HepG2 (cell line): Measurements from ENCODE around the gene CHST12. TPM values are rescaled to one million over a fixed set of nuclear protein-coding genes. Genes with fewer than 3 reads are reported as not detected.
A peak's percentile ranks its signal among the peaks of the same experiment; 100 is the strongest.

Source experiments
- ATF7 ChIP-seq, 2 experiments: fragments of 450-650 bp in 1 of 2; sonication (generic) in 1 of 2; formaldehyde crosslinking in 1 of 2; IDR thresholded peaks; 2 replicates each; pipeline versions ENCODE4 v1.4.0 to v1.6.1; 2016 to 2020; ENCODE audit warnings: antibody characterized with exemption in 1 of 2, mild to moderate bottlenecking in 1 of 2, missing genetic modification reagents in 1 of 2
- EHMT2 ChIP-seq: fragments of 200-600 bp; sonication (generic); IDR thresholded peaks from 2 replicates; pipeline ENCODE4 v1.7.0; 2017; ENCODE audit warnings: antibody characterized with exemption, low read depth, low read length, borderline replicate concordance
- HNF4A ChIP-seq: sonication (generic); formaldehyde crosslinking; IDR thresholded peaks from 2 replicates; pipeline ENCODE4 v1.4.0; 2020; ENCODE audit warnings: missing genetic modification reagents
- NR2F6 ChIP-seq, 2 experiments: IDR thresholded peaks; 2 replicates each; pipeline ENCODE4 v1.6.1; 2016; ENCODE audit warnings: antibody characterized with exemption in 1 of 2, mild to moderate bottlenecking in 1 of 2
- PHF5A ChIP-seq: IDR thresholded peaks from one replicate; pipeline ENCODE4 v1.6.1; 2018; ENCODE audit warnings: low read depth, missing genetic modification reagents; ENCODE audit not compliant: unreplicated experiment
- RCOR2 ChIP-seq: IDR thresholded peaks from 2 replicates; pipeline ENCODE4 v1.6.1; 2016; ENCODE audit warnings: missing biosample characterization, missing genetic modification reagents
- REL ChIP-seq: sonication (generic); formaldehyde crosslinking; conservative IDR thresholded peaks from 2 replicates; pipeline ENCODE4 v1.8.0; 2022; ENCODE audit warnings: mild to moderate bottlenecking, missing genetic modification reagents, moderate library complexity
- SIX4 ChIP-seq: sonication (generic); formaldehyde crosslinking; IDR thresholded peaks from 2 replicates; pipeline ENCODE4 v1.4.0; 2020; ENCODE audit warnings: missing genetic modification reagents
- YEATS4 ChIP-seq: sonication (generic); formaldehyde crosslinking; IDR thresholded peaks from 2 replicates; pipeline ENCODE4 v1.4.0; 2020; ENCODE audit warnings: missing genetic modification reagents, borderline replicate concordance
- ZBTB21 ChIP-seq: sonication (generic); formaldehyde crosslinking; IDR thresholded peaks from 2 replicates; pipeline ENCODE4 v1.4.0; 2020; ENCODE audit warnings: missing genetic modification reagents
- ZBTB8A ChIP-seq: sonication (generic); formaldehyde crosslinking; IDR thresholded peaks from 2 replicates; pipeline ENCODE4 v1.4.0; 2020; ENCODE audit warnings: mild to moderate bottlenecking, low read depth, missing genetic modification reagents, borderline replicate concordance
- ZNF124 ChIP-seq: sonication (generic); formaldehyde crosslinking; IDR thresholded peaks from 2 replicates; pipeline ENCODE4 v1.4.0; 2020; ENCODE audit warnings: missing genetic modification reagents
- ZNF235 ChIP-seq: sonication (generic); formaldehyde crosslinking; IDR thresholded peaks from 2 replicates; pipeline ENCODE4 v1.8.1; 2023; ENCODE audit warnings: mild to moderate bottlenecking, missing genetic modification reagents, borderline replicate concordance
- ZNF337 ChIP-seq: sonication (generic); formaldehyde crosslinking; IDR thresholded peaks from 2 replicates; pipeline ENCODE4 v1.5.1; 2020; ENCODE audit warnings: missing genetic modification reagents, low read depth, mild to moderate bottlenecking, borderline replicate concordance
- ZNF496 ChIP-seq: sonication (generic); formaldehyde crosslinking; IDR thresholded peaks from 2 replicates; pipeline ENCODE4 v1.8.1; 2023; ENCODE audit warnings: mild to moderate bottlenecking, moderate library complexity, missing genetic modification reagents; ENCODE audit not compliant: insufficient replicate concordance
- ZNF546 ChIP-seq: sonication (generic); formaldehyde crosslinking; conservative IDR thresholded peaks from 2 replicates; pipeline ENCODE4 v1.8.1; 2023; ENCODE audit warnings: mild to moderate bottlenecking, missing genetic modification reagents
- ZNF644 ChIP-seq: IDR thresholded peaks from 2 replicates; pipeline ENCODE4 v1.6.1; 2016; ENCODE audit warnings: low read depth
- polyA plus RNA-seq, 8 experiments: library from polyadenylated mRNA; depleted of rRNA in 3 of 8; stranded (reverse) in 7 of 8; unstranded in 1 of 8; fragments of >200 nt; fragmentation: Illumina TruSeq in 4 of 8; extraction: Trizol in 4 of 8; gene quantifications; 2 replicates each; pipeline versions ENCODE4 v1.2.1 to v1.2.3, GENCODE V29; 2011 to 2016; ENCODE audit warnings: low read depth in 4 of 8, missing spikeins in 1 of 8, mixed read lengths in 1 of 8; ENCODE audit not compliant: insufficient read depth in 1 of 8
- total RNA-seq, 5 experiments: library from RNA; depleted of rRNA; stranded (reverse); fragments of >200 nt; fragmentation: Illumina TruSeq; extraction: Trizol; gene quantifications; 2 replicates each; pipeline ENCODE4 v1.2.3, GENCODE V29; 2016; ENCODE audit warnings: low read depth in 1 of 5
- TF ChIP-seq, protein P1 (sequence below): sonication (generic); formaldehyde crosslinking; IDR thresholded peaks from 2 replicates; pipeline ENCODE4 v1.5.1; 2020; ENCODE audit warnings: missing genetic modification reagents, mild to moderate bottlenecking, borderline replicate concordance
- TF ChIP-seq, protein P2 (sequence below): sonication (generic); formaldehyde crosslinking; IDR thresholded peaks from 2 replicates; pipeline ENCODE4 v1.8.1; 2023; ENCODE audit warnings: mild to moderate bottlenecking, moderate library complexity, missing genetic modification reagents
- TF ChIP-seq, protein P3 (sequence below): sonication (generic); formaldehyde crosslinking; IDR thresholded peaks from 2 replicates; pipeline ENCODE4 v1.4.0; 2020; ENCODE audit warnings: missing genetic modification reagents
- TF ChIP-seq, protein P4 (sequence below): fragments of 450-650 bp; IDR thresholded peaks from 2 replicates; pipeline ENCODE4 v1.6.1; 2017

The CHST12 gene
- total and polyA plus RNA-seq, 2 of the 13 experiments (the other 11 are each of a cell fraction or from before 2014, with no cell fraction given): 6.4 to 15.8 TPM

DNA sequence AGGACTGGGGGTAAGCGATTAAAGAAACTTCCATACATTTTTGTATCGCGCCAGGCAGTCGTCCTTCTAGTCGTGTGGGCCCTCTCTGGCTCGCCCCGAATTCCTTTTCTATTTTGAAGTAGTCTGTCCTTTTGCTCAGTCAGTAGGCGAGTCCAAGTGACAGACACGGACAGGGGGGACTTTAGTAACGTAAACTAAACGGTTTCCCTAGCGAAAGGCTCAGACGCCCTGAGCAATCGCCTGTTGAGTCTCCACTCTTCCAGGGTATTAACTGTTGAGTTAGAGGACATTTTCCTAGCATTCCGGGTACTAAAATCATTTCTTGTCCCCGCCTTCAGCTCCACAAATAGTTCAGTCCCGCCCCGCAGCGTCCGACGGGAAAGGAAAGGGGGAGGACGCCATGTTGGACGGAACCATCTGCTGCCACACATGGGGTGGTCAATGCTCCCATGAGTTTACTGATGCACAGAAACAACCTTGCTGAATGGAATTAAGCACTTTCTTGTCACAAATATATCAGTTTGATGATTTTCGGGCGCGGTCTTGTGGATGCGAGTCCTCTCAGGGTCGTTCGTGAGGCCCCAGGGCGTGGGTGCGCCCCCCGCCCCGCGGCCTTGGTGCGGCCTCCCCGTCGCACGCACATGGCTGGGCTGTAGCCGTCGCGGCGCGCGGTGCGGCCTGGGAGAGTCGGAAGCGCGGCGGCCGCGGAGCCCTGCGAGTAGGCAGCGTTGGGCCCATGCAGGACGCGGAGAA is 49.0 kb upstream of the CHST12 start, which contains the start of gene EIF3B (continued):
- TF ChIP-seq, protein P1, sequence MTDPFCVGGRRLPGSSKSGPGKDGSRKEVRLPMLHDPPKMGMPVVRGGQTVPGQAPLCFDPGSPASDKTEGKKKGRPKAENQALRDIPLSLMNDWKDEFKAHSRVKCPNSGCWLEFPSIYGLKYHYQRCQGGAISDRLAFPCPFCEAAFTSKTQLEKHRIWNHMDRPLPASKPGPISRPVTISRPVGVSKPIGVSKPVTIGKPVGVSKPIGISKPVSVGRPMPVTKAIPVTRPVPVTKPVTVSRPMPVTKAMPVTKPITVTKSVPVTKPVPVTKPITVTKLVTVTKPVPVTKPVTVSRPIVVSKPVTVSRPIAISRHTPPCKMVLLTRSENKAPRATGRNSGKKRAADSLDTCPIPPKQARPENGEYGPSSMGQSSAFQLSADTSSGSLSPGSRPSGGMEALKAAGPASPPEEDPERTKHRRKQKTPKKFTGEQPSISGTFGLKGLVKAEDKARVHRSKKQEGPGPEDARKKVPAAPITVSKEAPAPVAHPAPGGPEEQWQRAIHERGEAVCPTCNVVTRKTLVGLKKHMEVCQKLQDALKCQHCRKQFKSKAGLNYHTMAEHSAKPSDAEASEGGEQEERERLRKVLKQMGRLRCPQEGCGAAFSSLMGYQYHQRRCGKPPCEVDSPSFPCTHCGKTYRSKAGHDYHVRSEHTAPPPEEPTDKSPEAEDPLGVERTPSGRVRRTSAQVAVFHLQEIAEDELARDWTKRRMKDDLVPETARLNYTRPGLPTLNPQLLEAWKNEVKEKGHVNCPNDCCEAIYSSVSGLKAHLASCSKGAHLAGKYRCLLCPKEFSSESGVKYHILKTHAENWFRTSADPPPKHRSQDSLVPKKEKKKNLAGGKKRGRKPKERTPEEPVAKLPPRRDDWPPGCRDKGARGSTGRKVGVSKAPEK: no peak
- TF ChIP-seq ZNF124 (CRISPR knock-in tag) (no peak), HNF4A (CRISPR knock-in tag) (no peak), ATF7 (IDR thresholded peaks at IDR 0.05) (peak; percentile 89), ATF7 (CRISPR knock-in tag; IDR thresholded peaks at IDR 0.05) (no peak), ZNF546 (CRISPR knock-in tag) (no peak), YEATS4 (CRISPR knock-in tag) (peak; percentile 94), ZBTB21 (CRISPR knock-in tag) (no peak), REL (CRISPR knock-in tag) (no peak), NR2F6 (IDR thresholded peaks at IDR 0.05) (no peak), NR2F6 (CRISPR knock-in tag; IDR thresholded peaks at IDR 0.05) (no peak), SIX4 (no peak), ZNF496 (CRISPR knock-in tag) (no peak), RCOR2 (CRISPR knock-in tag) (no peak), ZNF337 (CRISPR knock-in tag) (no peak), ZBTB8A (CRISPR knock-in tag) (no peak), ZNF644 (no peak), PHF5A (CRISPR knock-in tag) (no peak), EHMT2 (no peak), ZNF235 (0 out of 2 replicates have a peak, but pooled peaks have one; percentile 7)
- TF ChIP-seq, protein P2, sequence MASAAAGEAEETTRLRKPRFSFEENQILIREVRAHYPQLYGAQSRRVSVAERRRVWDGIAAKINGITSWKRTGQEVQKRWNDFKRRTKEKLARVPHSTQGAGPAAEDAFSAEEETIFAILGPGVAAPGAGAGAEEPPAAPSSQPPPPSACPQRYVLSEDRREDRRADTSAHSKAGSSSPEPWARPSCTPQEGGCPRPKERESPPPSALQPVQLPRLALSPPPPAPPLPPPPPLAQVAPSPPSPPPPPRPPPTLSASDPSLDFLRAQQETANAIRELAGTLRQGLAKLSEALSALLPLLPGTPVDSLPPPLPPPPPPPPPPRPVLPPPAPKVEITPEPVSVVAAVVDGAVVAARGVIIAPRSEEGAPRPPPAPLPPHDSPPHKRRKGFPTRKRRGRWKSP (CRISPR knock-in tag): no peak
- TF ChIP-seq, protein P3, sequence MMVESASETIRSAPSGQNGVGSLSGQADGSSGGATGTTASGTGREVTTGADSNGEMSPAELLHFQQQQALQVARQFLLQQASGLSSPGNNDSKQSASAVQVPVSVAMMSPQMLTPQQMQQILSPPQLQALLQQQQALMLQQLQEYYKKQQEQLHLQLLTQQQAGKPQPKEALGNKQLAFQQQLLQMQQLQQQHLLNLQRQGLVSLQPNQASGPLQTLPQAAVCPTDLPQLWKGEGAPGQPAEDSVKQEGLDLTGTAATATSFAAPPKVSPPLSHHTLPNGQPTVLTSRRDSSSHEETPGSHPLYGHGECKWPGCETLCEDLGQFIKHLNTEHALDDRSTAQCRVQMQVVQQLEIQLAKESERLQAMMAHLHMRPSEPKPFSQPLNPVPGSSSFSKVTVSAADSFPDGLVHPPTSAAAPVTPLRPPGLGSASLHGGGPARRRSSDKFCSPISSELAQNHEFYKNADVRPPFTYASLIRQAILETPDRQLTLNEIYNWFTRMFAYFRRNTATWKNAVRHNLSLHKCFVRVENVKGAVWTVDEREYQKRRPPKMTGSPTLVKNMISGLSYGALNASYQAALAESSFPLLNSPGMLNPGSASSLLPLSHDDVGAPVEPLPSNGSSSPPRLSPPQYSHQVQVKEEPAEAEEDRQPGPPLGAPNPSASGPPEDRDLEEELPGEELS (CRISPR knock-in tag): no peak
- TF ChIP-seq, protein P4, sequence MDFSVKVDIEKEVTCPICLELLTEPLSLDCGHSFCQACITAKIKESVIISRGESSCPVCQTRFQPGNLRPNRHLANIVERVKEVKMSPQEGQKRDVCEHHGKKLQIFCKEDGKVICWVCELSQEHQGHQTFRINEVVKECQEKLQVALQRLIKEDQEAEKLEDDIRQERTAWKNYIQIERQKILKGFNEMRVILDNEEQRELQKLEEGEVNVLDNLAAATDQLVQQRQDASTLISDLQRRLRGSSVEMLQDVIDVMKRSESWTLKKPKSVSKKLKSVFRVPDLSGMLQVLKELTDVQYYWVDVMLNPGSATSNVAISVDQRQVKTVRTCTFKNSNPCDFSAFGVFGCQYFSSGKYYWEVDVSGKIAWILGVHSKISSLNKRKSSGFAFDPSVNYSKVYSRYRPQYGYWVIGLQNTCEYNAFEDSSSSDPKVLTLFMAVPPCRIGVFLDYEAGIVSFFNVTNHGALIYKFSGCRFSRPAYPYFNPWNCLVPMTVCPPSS: no peak
